HG03097 (cell line): ENCODE data around the gene SGSH.

Experiments
- ATAC-seq: cut with Tn5 transposase; IDR thresholded peaks from one replicate; pipeline ENCODE4 v1.9.1; 2021; ENCODE audit not compliant: unreplicated experiment, low FRiP score

Gene SGSH

GRCh38 chr17:80229011-80229410 lies 8.9 kb upstream of the SGSH start:
- ATAC-seq: no peak

- no peak for ATAC-seq
These were observed 8.3 kb upstream of the SGSH start for GRCh38 chr17:80228477-80228876.

- no peak for ATAC-seq
These were observed 7.5 kb upstream of the SGSH start for GRCh38 chr17:80227666-80228065.

GRCh38 chr17:80227156-80227555 lies 7.0 kb upstream of the SGSH start:
- no peak for ATAC-seq

GRCh38 chr17:80225230-80225629 lies 5.1 kb upstream of the SGSH start:
- no peak for ATAC-seq

GRCh38 chr17:80224683-80225082 lies 4.5 kb upstream of the SGSH start:
- ATAC-seq: no peak

GRCh38 chr17:80223838-80224497 lies 3.8 kb upstream of the SGSH start:
- no peak for ATAC-seq

GRCh38 chr17:80223142-80223815 lies 3.1 kb upstream of the SGSH start:
- no peak for ATAC-seq

- ATAC-seq: no peak
These were observed 2.4 kb upstream of the SGSH start for GRCh38 chr17:80222376-80223141.

GRCh38 chr17:80221351-80222105 lies 1.4 kb upstream of the SGSH start:
- no peak for ATAC-seq

- ATAC-seq: no peak
These were observed 643 bp upstream of the SGSH start for GRCh38 chr17:80220736-80221215.

GRCh38 chr17:80219763-80220053 lies 425 bp downstream of the SGSH start:
- no peak for ATAC-seq

GRCh38 chr17:80219013-80219762 lies 945 bp downstream of the SGSH start:
- ATAC-seq: no peak

GRCh38 chr17:80218391-80218790 lies 1.7 kb downstream of the SGSH start:
- ATAC-seq: no peak

GRCh38 chr17:80217703-80218362 lies 2.3 kb downstream of the SGSH start:
- no peak for ATAC-seq

GRCh38 chr17:80216473-80217456 lies 3.4 kb downstream of the SGSH start:
- no peak for ATAC-seq

GRCh38 chr17:80214878-80215210 lies 5.3 kb downstream of the SGSH start:
- ATAC-seq: no peak

GRCh38 chr17:80214012-80214877 lies 5.9 kb downstream of the SGSH start:
- no peak for ATAC-seq
